GM12892 (cell line): Measurements from ENCODE around the gene NME9.

Experiments
- DNase-seq: peaks from one replicate; pipeline ENCODE4 v3.0.0; 2011; ENCODE audit not compliant: insufficient read length
- FAIRE-seq: peaks from 2 replicates; lab custom pipeline; 2011; peaks lifted over from hg19 to GRCh38; lab: Jason Lieb, UNC
- POLR2A ChIP-seq: IDR thresholded peaks from 2 replicates; pipeline ENCODE4 v1.6.1; 2011; ENCODE audit warnings: low read depth, low read length, control low read depth
- POLR2AphosphoS5 ChIP-seq: IDR thresholded peaks from 2 replicates; pipeline ENCODE4 v1.6.1; 2011; ENCODE audit warnings: low read depth, low read length, control low read depth
- TAF1 ChIP-seq: IDR thresholded peaks from 2 replicates; pipeline ENCODE4 v1.6.1; 2011; ENCODE audit warnings: low read depth, mild to moderate bottlenecking, control low read depth, low read length, borderline replicate concordance

Gene NME9

DNA sequence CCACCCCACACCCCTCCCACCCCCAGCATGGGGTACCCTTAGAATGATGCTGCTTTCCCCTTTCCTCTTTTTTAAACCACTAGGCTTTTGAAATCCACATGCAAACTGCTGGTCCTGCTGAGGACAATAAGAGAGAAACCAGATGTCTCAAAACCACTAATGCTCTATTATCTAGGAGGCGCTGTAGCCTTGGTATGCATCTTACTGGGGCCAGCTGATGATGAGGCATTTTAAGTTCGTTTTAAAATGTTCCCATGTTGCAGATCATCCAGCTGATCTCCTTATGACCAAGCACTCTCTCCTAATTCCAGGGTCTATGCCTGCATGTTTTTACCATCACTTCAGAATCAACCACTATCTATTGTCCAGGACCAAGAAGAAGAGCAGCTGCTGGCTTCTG, 1.3 kb downstream of the NME9 start:
- TF ChIP-seq TAF1 = no peak
- no peak for FAIRE-seq
- no peak for DNase-seq

DNA sequence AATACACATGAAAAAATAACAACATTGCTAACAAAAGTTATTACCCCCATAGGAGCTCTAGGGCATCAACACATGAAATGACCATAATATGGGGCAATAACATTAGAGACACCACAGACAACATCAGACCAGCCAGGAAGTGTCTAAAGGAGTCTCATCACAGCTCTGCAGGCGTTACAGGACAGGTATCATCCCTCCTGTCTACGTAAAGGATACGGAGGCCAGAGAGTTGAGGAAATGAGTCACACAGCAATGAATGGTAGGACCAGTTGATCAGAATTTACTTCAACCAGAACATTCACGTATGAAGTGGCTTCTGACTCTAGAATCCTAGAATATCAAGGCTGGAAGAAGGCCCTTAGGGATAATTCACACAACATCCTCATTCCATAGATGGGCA, 1.8 kb downstream of the NME9 start:
- FAIRE-seq = no peak
- TF ChIP-seq POLR2A = no peak
- TF ChIP-seq POLR2AphosphoS5 = no peak
- TF ChIP-seq TAF1 = no peak

DNA sequence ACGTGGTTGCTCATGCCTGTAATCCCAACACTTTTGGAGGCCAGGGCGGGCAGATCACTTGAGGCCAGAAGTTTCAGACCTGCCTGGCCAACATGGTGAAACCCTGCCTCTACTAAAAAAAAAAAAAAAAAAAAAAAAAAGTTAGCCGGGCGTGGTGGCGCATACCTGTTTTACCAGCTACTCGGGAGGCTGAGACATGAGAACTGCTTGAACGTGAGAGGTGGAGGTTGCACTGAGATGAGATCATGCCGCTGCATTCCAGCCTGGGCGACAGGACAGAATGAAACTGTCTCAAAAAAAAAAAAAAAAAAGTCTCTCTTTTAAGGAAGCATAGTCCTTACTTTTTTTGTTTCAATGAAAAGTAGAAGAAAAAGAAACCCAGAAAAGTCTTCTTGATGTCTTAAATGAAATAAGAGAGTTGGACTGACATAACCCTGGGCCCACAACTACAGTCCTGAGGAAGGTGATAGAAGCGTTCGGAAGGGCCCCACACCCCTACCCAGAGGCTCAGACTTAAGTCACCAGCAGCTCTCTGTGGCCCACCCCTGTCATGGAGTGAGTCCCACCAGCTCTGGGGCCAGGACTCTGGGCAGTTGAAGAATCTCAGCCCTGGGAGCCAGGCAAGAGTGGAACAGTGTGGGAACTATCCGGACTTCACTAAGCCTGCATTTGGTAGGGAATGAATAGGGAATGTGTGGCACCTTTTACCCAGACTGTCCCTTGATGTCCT, 2.6 kb downstream of the NME9 start:
- FAIRE-seq = no peak
- DNase-seq = no peak
- TF ChIP-seq POLR2A (no peak), TAF1 (no peak), POLR2AphosphoS5 (no peak)

More for the DNA sequence above, 1.8 kb downstream of the NME9 start:
- DNase-seq = no peak

DNA sequence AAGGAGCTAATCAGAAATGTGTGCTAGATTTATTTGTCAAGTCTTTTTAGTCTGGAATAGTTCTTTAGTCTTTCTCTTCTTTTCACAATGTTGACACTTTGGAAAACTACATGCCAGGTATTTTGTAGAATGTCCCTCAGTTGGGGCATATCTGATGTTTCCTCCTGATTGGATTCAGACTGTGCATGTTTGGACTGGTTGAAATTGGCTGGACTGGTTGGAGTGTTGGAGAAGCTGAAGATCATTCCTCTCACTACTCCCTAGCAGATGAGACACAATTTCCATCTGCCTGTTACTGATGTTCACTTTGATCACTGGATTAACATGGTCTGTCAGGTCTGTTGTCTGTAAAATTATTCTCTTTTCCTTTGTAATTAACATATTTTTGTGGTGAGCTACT, 3.7 kb downstream of the NME9 start:
- DNase-seq (no peak), FAIRE-seq (no peak)
- TF ChIP-seq POLR2AphosphoS5 (no peak), TAF1 (no peak), POLR2A (no peak)

DNA sequence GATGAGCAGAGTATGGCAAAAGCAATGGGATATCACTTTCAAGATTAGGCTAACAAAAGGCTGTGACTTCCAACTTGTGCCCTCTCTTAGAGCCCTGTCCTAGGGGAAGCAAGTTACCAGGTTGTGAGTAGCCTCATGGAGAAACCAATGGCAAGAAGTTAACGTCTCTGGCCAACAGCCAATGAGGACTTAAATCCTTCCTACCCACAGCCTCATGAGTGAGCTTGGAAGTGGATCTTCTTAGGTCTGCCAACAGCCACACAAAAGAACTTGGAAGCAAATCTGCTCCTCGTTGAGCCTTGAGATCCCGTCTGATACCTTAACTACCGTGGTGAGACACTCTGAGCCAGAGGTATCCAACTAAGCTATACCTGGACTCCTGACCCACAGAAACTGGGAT, 5.7 kb downstream of the NME9 start:
- TF ChIP-seq POLR2AphosphoS5 (no peak), TAF1 (no peak), POLR2A (no peak)
- FAIRE-seq (no peak), DNase-seq (no peak)

DNA sequence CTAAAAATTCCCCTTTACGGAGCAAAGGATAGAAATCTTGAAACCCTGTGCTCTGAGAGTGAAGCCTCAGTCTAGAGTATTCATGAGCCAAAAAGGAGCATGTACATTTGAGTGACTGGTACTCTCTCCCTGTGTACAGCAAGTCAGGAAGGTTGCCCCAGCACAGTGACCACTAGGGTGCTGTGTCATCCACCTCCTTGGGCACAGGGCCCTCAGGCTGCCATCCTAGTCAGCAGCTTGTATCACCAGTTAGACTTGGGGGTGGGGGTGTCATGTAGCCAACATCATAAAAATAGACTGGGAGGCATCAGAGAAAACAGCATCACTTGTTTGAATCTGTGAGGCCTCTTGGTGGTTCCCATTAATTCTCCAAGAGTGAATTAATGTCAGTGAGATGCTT, 12.0 kb downstream of the NME9 start:
- DNase-seq (no peak), FAIRE-seq (no peak)
- TF ChIP-seq TAF1 (no peak), POLR2AphosphoS5 (no peak), POLR2A (no peak)

DNA sequence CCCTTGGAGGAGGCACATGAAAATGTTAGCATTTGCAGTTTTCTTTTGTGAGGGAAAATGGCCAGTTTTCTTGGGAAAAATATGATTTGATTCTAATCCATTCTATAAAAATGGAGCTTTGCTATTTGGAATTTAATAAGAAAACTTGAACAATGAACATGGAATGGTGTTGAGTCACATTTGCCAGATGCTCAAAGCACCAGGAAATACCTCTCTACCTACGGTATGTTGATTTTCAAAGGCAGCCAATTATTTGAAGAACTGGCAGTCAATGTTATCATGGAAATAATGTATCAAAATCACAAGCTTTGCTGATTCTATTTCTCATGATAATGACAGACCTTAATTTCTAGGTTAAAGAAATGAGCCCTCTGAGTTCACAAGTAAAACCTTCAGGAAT, 14.9 kb downstream of the NME9 start:
- FAIRE-seq (no peak), DNase-seq (no peak)

DNA sequence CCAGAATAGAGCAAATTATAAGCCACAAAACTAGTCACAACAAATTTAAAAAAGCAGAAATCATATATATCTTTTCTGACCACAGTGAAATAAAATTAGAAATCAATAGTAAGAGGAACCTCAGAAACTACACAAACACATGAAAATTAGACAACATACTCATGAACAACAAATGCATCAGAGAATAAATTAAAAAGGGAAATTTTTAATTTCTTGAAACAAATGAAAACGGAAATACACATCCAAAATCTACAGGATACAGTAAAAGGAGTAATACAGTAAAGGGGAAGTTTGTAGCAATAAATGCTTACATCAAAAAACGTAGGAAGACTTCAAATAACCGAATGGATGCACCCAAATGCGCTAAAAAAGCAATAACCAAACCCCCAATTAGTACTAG, 19.2 kb downstream of the NME9 start:
- no peak for FAIRE-seq
- TF ChIP-seq POLR2A (no peak), POLR2AphosphoS5 (no peak), TAF1 (no peak)
- DNase-seq = no peak

More for the DNA sequence above, 14.9 kb downstream of the NME9 start:
- TF ChIP-seq TAF1 = no peak
- TF ChIP-seq POLR2AphosphoS5 = no peak
- no peak for TF ChIP-seq POLR2A

DNA sequence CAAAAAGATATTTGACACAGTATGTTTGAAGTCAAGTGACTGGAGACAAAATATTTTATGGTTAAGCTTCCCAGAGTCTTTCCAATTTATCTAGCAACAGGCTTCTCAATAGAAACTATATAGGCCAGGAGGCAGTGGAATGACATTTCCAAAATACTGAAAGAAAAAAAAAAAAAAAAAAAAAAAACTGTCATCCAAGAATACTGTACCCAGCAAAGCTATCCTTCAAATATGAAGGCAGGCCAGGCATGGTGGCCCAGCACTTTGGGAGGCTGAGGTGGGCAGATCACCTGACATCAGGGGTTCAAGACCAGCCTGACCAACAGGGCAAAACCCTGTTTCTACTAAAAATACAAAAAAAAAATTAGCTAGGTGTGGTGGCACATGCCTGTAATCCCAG, 20.9 kb downstream of the NME9 start:
- DNase-seq (no peak), FAIRE-seq (no peak)
- TF ChIP-seq POLR2A (no peak), TAF1 (no peak), POLR2AphosphoS5 (no peak)

DNA sequence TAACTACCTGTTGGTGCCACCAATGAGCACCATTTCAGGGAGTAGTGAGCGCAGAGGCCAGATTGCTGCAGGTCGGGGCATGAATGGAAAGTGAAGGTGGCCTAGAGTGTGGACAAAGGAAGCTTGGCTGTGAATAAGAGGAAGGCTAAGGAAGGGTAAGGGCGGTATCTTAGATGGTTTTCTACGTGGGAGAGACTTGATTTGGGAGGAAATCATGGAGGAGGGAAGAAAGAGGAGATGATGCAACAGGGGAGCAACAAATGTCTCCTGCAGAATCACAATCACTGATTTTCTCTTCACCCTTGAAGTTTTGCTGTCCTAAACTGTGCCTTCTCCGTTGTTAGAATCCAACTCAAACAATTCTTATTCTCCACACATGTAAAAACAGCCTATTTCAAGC, 21.8 kb downstream of the NME9 start:
- TF ChIP-seq TAF1 (no peak), POLR2A (no peak), POLR2AphosphoS5 (no peak)
- no peak for FAIRE-seq
- DNase-seq = no peak

DNA sequence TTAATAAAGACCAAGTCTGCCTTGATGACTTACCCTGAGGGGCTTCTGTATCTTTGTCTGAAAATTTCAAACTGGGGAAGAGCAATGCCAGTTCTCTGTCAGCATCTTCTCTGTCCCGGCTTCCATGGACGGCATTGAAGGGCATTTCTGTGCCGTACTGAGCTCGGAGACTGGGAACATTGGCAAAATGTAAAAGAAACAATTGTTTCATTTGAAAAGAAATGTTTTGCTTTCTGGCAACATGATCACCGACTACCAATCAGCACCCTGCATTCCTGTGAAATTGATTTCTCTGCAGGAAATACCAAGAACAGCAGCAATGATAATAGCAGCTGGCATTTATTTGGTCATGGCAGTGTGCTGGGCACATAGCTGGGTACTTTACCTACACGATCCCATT, 26.2 kb downstream of the NME9 start:
- no peak for FAIRE-seq
- TF ChIP-seq POLR2AphosphoS5 (no peak), TAF1 (no peak), POLR2A (no peak)
- no peak for DNase-seq

DNA sequence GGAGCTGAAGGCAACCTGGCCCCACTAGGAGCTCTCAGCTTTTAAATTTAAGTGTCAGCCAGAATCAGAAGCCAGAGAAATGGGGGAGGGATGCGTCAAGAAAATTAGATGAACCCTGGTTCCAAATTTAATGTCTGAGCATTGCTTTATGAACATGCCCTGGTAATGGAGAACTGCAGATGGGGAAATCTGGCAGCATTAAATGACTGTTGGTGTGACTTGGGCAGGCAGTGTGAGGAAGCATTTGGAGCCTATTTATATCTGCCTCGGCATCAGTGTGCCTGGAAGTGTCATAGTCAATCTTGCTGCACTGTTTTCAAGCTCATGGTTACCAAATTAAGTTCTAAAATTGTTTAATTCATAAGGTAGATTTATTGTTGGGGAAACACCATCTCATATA, 29.0 kb downstream of the NME9 start:
- FAIRE-seq = no peak
- TF ChIP-seq TAF1 = no peak
- DNase-seq = no peak

DNA sequence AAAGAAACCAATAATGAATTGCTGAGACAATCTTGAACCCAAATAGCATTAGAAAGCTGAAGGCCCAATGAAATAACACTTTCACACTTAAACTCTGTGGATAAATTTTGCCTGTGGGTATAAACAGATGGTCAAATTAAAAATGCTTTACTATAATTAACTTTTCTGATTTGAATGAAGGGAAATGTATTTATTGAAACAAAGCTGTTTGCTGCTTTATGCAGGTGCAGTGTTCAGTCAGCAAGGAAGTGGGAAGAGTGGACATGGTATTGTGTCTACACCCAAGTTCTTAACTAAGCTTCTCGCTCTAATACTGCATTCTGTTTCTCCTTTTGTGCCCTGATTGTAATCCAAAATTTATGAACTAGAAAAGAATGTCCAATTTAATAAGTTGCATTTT, 31.8 kb downstream of the NME9 start:
- DNase-seq (no peak), FAIRE-seq (peak; percentile 30)
- TF ChIP-seq POLR2A (no peak), POLR2AphosphoS5 (no peak), TAF1 (no peak)
